ENCODE results near the gene TSSK6.

Gene TSSK6

GRCh38 chr19:19501798-19502197 lies 13.6 kb downstream of the TSSK6 start:
- no peak for TF ChIP-seq RAD21 (IDR thresholded peaks at IDR 0.05; ENCODE audit: low read depth)
- no peak for TF ChIP-seq EGR1 (IDR thresholded peaks at IDR 0.05)
- no peak for TF ChIP-seq CEBPB (IDR thresholded peaks at IDR 0.05)
- TF ChIP-seq TAF1 (IDR thresholded peaks at IDR 0.05; ENCODE audit: low read depth): no peak
- no peak for TF ChIP-seq YY1 (IDR thresholded peaks at IDR 0.05; ENCODE audit: low read depth)
- no peak for TF ChIP-seq REST (IDR thresholded peaks at IDR 0.05; ENCODE audit: low read depth)

GRCh38 chr19:19500975-19501644 lies 14.2 kb downstream of the TSSK6 start:
- TF ChIP-seq USF1 (IDR thresholded peaks at IDR 0.05) (no peak), EP300 (IDR thresholded peaks at IDR 0.05; ENCODE audit: borderline replicate concordance) (no peak), ZBTB7A (IDR thresholded peaks at IDR 0.05; ENCODE audit: low read depth) (no peak), MAX (IDR thresholded peaks at IDR 0.05) (no peak), RAD21 (IDR thresholded peaks at IDR 0.05; ENCODE audit: low read depth) (no peak), REST (IDR thresholded peaks at IDR 0.05; ENCODE audit: low read depth) (no peak), YY1 (IDR thresholded peaks at IDR 0.05; ENCODE audit: low read depth) (no peak), NFIC (IDR thresholded peaks at IDR 0.05) (no peak), CEBPB (IDR thresholded peaks at IDR 0.05) (no peak), CREB1 (IDR thresholded peaks at IDR 0.05; ENCODE audit: low read depth) (no peak)

GRCh38 chr19:19499272-19499995 lies 15.9 kb downstream of the TSSK6 start:
- TF ChIP-seq FOXM1 (IDR thresholded peaks at IDR 0.05; ENCODE audit: borderline replicate concordance, low read depth) (no peak), NFIC (IDR thresholded peaks at IDR 0.05) (no peak), USF1 (IDR thresholded peaks at IDR 0.05) (no peak), TAF1 (IDR thresholded peaks at IDR 0.05; ENCODE audit: low read depth) (no peak)

GRCh38 chr19:19498255-19498991 lies 16.9 kb downstream of the TSSK6 start:
- TF ChIP-seq NFIC (IDR thresholded peaks at IDR 0.05) (no peak), ZBTB7A (IDR thresholded peaks at IDR 0.05; ENCODE audit: low read depth) (no peak), TCF12 (IDR thresholded peaks at IDR 0.05; ENCODE audit: low read depth) (no peak), FOXM1 (IDR thresholded peaks at IDR 0.05; ENCODE audit: borderline replicate concordance, low read depth) (no peak), CREB1 (IDR thresholded peaks at IDR 0.05; ENCODE audit: low read depth) (no peak), EP300 (IDR thresholded peaks at IDR 0.05; ENCODE audit: borderline replicate concordance) (no peak), EGR1 (IDR thresholded peaks at IDR 0.05) (no peak), REST (IDR thresholded peaks at IDR 0.05; ENCODE audit: low read depth) (no peak), RAD21 (IDR thresholded peaks at IDR 0.05; ENCODE audit: low read depth) (no peak), CEBPB (IDR thresholded peaks at IDR 0.05) (no peak), TAF1 (IDR thresholded peaks at IDR 0.05; ENCODE audit: low read depth) (no peak), TEAD4 (IDR thresholded peaks at IDR 0.05) (no peak), MAX (IDR thresholded peaks at IDR 0.05) (no peak), USF1 (IDR thresholded peaks at IDR 0.05) (no peak), YY1 (IDR thresholded peaks at IDR 0.05; ENCODE audit: low read depth) (no peak)

Measured in Ishikawa (cell line).